ENCODE results near the gene ARHGEF28.

ARHGEF28 gene, protein sequence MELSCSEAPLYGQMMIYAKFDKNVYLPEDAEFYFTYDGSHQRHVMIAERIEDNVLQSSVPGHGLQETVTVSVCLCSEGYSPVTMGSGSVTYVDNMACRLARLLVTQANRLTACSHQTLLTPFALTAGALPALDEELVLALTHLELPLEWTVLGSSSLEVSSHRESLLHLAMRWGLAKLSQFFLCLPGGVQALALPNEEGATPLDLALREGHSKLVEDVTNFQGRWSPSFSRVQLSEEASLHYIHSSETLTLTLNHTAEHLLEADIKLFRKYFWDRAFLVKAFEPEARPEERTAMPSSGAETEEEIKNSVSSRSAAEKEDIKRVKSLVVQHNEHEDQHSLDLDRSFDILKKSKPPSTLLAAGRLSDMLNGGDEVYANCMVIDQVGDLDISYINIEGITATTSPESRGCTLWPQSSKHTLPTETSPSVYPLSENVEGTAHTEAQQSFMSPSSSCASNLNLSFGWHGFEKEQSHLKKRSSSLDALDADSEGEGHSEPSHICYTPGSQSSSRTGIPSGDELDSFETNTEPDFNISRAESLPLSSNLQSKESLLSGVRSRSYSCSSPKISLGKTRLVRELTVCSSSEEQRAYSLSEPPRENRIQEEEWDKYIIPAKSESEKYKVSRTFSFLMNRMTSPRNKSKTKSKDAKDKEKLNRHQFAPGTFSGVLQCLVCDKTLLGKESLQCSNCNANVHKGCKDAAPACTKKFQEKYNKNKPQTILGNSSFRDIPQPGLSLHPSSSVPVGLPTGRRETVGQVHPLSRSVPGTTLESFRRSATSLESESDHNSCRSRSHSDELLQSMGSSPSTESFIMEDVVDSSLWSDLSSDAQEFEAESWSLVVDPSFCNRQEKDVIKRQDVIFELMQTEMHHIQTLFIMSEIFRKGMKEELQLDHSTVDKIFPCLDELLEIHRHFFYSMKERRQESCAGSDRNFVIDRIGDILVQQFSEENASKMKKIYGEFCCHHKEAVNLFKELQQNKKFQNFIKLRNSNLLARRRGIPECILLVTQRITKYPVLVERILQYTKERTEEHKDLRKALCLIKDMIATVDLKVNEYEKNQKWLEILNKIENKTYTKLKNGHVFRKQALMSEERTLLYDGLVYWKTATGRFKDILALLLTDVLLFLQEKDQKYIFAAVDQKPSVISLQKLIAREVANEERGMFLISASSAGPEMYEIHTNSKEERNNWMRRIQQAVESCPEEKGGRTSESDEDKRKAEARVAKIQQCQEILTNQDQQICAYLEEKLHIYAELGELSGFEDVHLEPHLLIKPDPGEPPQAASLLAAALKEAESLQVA (N-terminal part only)

DNA sequence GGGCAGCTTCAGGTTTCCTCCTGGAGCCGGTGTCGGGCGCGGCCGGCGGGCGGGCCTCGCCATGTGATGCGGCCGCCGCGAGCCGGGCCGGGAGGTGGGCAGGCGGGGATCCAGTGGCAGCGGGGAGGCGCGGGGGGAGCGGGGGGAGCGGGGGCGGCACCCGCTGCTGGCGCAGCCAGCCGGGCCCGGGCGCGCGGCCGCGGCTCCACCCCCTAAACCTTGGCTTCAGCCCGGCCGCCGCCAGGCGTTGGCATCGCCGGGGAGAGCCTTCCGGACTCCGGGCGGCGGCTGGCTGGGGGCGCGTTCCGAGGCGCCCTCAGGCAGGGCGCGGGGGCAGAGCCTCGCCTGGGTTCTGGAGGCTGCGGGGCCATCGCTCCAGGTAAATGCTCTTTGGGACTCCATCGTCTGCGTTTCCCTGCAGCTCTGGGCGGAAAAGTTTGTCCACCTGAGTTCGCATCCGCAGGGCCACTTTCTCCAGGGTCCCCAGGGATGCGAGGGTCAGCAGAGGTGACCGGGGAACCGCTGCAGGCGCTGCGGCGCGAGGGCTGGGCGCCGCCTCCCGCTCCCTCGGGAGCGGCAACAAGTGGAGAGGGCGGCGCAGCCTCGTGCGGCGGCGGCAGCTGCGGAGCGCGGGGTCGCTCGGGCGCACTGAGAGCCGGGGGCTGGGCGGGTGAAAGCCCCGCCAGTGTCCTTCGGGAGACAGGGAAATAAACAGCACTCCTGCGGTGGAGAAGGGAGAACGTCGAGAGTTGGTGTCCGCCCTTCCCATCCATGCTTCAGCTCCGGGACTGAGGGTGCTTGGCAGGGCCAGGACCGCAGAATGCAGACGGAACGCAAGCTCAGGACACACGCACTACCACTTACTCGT lies at the start of gene ARHGEF28:
Gene ARHGEF28, plus strand, starts transcription at position 253 of the 868 bp plus-strand sequence. CDS start 58,656 bp downstream, outside the sequence.
- peak; percentile 56 for DNase-seq

- no peak for DNase-seq
Measured at GRCh38 chr5:73582285-73583145, 43.5 kb upstream of the ARHGEF28 start.

DNA sequence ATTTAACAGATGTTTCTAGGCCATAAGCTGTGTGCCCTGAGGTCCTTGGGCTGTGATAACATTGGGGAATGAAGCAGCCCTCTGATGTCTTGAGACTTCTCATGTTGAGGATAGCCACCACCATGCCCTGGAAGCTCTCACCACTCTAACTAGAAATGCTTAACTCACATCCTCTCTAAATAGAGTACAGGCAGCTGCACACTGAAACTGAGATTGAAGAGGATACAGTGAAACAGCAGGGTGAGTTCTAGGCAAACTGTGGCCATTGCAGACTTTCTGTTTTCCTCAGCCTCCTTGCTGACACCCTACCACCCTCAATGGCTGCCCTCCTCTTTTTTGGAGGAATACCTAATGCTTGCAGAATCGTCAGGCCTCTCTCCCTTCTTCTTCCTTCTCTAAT lies 38.1 kb upstream of the ARHGEF28 start:
- DNase-seq, result no peak

DNA sequence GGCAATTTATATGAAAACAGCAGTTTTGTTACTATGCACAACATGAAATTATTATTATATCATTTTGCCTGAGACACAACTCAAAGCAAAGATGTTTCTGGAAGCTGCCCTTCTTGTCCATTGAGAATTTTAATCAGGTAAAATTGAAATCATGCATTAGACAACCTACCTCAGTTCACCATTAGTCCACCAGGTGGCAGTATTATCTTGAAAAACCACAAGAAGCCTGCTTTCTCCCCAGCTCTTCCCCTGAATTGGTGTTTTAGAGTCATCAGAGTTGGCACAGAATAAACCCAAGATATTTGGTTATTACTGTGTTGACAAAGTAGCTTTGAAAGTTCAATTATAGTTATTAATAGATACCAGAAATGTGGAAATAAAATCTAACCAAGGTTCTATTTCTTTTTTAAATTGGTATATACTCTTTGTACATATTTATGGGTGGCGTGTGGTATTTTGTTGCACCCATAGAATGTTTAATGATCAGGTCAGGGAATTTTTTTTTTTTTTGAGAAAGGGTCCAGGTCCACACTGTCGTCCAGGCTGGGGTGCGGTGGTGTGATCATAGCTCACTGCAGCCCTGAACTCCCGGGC lies 34.8 kb upstream of the ARHGEF28 start:
- DNase-seq, result peak; percentile 72

- DNase-seq, result no peak
Measured at GRCh38 chr5:73591698-73592501, 34.1 kb upstream of the ARHGEF28 start.

DNA sequence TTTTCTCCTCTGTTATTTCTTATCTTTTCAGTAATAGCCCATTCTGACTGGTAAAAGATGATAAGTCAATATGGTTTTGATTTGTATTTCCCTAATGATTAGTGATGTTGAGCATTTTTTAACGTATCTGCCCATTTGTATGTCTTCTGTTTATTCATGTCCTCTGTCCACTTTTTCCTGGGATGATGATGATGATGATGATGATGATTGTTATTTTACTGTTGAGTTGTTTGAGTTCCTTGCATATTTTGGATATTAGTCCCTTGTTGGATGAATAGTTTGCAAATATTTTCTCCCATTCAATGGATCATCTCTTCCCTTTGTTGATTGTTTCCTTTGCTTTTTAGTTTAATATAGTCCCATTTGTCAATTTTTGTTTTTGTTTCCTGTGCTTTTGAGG lies 33.4 kb upstream of the ARHGEF28 start:
- DNase-seq, result no peak

- no peak for DNase-seq
Measured at GRCh38 chr5:73596705-73597328, 29.2 kb upstream of the ARHGEF28 start.

GRCh38 chr5:73599380-73599779 lies 26.6 kb upstream of the ARHGEF28 start:
- DNase-seq, result no peak

DNA sequence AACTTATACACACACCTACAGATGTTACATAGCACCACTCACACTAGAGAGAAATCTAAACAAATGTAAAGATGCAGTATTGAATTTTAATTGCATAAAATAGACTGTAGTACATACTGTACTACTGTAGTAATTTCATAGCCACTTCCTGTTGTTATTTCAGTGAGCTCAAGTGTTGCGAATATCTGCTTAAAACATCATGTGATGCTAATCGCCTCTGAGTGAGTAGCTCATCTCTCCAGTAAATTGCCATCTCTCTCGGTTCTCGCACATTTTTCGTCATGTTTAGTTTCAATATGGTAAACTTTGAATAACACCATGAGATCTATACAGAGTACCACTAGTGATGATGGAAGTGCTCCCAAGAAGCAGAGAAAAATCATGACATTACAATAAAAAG lies 22.0 kb upstream of the ARHGEF28 start:
- no peak for DNase-seq

DNA sequence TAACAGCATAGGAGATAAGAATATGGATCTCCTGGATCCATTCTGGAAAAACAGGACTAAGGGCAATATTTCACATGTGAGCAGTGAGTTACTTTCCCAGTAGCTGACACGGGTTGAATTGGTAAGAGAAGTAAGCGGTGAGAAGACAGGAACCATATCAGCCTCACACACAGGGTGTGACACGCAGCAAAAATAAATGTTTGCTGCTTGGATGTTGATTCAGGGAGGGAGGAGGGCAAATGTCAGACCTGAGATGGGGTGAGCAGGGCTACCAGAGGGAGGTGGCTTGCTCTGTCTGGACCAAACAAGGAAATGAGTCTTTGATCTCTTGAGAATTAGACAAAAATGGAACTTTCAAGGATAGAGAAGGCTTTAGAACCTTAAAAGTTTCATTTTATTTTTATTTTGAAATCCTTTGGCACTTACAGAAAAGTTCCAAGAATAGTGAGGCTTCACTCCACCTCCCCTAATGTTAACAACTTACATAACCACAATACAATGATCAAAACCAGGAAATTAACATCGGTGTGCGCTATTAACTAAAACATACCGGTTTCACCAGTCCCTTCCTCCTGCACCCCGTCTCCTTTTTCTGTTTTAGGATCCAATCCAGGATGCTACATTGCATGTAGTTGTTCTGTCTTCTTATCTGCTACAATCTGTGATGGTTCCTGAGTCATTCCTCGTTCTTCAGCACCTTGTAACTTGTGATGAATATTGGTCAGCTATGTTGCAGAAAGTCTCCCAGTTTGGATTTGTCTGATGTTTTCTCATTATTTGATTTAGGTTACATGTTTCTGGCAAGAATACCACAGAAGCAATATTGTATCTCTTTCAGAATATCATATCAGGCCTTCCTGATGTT lies 20.5 kb upstream of the ARHGEF28 start:
- no peak for DNase-seq

- DNase-seq, result no peak
Measured at GRCh38 chr5:73606206-73606753, 19.7 kb upstream of the ARHGEF28 start.

DNA sequence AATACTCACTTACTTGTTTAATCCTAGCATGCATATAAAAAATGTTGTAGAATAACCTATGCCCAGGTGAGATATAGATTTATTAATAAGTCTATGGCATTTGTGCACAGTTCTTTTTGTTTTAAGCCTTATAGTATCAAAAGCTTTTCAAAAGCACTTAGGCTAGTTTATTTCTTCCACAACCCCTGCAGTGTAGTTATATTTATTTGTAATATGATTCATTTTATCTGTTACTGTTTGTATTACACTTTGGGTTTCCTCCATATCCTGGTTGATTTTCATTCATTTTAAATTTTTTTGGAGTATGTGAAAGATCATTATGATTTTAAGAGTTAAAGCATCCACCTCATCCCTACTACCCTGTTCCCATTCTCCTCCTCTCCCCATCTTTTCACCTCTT lies 18.8 kb upstream of the ARHGEF28 start:
- no peak for DNase-seq

GRCh38 chr5:73612799-73613198 lies 13.2 kb upstream of the ARHGEF28 start:
- DNase-seq, result no peak

GRCh38 chr5:73615085-73615484 lies 10.9 kb upstream of the ARHGEF28 start:
- no peak for DNase-seq

GRCh38 chr5:73615947-73616346 lies 10.0 kb upstream of the ARHGEF28 start:
- no peak for DNase-seq

DNA sequence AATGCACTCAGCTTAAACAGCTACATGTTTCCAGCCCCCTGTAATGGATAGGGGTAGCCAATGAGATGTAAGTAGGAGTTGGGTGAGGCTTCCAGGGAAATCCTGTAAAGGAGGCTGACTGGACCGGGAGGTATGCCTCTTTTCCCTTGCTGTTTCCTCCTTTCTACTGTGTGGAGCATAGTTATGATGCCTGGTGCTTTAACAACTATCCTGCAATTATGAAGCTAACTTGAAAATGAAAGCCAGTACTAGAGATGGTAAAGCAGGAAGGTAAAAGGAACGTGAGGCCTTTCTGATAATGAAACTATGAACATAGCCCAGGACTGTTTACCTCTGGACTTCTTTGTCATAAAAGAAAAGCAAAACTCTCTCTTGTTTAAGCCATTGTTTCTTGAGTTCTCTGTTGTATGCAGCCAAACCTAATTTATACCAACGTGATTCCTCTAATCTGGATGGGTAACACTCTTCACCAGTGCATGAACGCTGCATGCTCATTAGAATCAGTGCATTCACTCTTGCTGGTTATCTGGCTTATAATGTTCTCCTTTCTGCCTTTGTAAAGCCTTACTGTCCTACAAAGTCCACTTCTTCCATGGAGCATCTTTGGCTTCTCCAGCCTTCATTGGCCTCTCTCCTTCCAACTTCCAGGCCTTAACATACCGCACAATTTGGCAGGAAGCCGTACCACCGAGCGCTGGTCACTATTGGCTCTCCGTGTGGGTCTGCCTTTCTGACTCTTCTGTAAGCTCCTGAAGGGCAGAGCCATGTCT lies 8.3 kb upstream of the ARHGEF28 start:
- DNase-seq, result no peak

Measured in amniotic stem cell (primary cell).